RWPE1 (cell line): ENCODE results near the gene KCNH1.

ENCODE experiments used
- CTCF ChIA-PET: fragments of 350-600 bp; sonication (Branson Sonifier 250); formaldehyde crosslinking; extraction: SDS; loops from one replicate; lab custom pipeline; 2021; lab: Yijun Ruan, JAX
- POLR2A ChIA-PET: fragments of 400-600 bp; formaldehyde crosslinking; extraction: SDS; loops from one replicate; lab custom pipeline; 2020; ENCODE audit warnings: antibody characterized with exemption; ENCODE audit not compliant: low non-redundant PET; lab: Yijun Ruan, JAX
- DNase-seq: peaks from one replicate; pipeline ENCODE4 v3.0.0; 2012; ENCODE audit warnings: low spot score
- H3K27ac ChIP-seq: fragments of 450-650 bp; 2 replicates; pipeline ENCODE4 v1.5.1; 2017
- CTCF ChIP-seq: fragments of 450-650 bp; conservative IDR thresholded peaks from 2 replicates; pipeline ENCODE4 v1.5.1; 2017; ENCODE audit warnings: low read depth, mild to moderate bottlenecking

Gene KCNH1

DNA sequence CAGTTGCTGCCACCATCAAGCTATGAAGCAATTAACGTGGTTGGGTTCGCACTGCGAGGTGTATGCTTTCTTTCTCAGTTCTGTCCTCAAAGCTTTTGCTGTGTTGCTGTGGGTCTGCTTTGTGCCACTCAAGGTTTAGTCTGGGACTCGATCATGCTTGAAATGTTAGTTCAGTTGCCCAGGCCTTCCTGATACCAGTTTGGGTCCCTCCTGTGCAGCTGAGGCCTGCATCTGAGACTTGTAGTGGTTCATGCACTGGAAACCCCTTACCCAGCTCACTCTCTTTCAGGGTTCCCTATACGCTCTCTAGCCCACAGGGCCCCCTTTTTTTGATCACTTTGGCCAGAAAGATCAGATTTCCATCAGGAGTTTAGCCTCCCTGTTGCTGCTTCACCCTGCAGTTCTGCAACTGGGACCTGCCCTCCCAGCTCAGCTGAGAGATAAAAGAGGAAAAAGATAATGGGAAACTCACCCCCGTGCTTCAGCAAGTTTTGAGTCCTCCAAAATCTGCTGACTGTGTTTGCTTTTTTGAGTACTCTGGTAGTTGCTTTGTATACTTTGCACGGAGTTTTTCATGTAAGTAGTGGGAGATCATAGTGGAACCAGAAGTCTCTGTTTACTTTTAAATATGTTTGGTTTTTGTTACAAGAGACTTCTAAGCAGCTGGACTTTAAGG, 488.2 kb downstream of the KCNH1 start:
- DNase-seq: no peak
- H3K27ac ChIP-seq: no peak overlapping the region
- ChIA-PET POLR2A (no interaction called here), CTCF (no interaction called here)
- TF ChIP-seq CTCF: no peak

DNA sequence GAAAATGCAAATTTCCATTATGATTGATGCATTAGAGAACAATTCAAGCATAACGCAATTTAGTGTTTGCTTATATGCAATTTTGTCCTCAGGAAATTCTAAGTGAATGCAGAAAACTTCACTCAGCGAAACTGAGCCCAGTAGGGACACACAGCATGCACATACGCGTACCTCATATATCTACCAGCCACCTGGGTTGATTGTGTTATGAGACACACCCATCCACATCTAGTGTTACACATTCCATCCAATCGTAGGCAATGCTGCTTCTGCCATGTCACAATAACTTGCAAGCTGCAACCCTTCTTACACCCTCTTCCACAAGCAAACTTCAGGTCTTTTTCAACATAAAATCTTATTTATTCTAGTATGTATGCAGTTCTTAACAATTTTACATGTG, 492.4 kb downstream of the KCNH1 start:
- POLR2A ChIA-PET: no interaction called here
- H3K27ac ChIP-seq: no peak overlapping the region
- CTCF ChIA-PET: interaction anchor here (0.5 kb wide), 1 partner anchor 11 kb away, joined by 3 read pairs; no protein-coding TSS in a partner anchor
- TF ChIP-seq CTCF: no peak
- DNase-seq: no peak

DNA sequence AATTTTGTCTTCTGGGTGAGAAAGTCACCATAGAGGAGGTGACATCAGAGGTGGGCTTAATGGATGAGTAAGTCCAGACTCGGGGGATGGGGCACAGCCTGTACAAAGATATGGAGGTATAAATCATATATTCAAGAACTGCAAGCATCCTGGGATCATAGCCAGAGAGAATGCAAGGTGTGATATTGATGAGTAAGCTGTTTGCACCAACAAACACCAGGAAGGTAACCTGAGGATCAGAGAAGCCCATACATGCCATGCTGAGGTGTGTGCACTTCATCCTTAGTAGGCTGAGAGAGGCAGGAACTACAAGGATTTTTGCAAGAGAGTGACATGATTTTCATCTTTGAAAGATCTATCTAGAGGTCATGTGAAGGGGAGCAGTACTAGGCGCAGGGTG, 498.8 kb downstream of the KCNH1 start:
- CTCF ChIA-PET: no interaction called here
- POLR2A ChIA-PET: no interaction called here

DNA sequence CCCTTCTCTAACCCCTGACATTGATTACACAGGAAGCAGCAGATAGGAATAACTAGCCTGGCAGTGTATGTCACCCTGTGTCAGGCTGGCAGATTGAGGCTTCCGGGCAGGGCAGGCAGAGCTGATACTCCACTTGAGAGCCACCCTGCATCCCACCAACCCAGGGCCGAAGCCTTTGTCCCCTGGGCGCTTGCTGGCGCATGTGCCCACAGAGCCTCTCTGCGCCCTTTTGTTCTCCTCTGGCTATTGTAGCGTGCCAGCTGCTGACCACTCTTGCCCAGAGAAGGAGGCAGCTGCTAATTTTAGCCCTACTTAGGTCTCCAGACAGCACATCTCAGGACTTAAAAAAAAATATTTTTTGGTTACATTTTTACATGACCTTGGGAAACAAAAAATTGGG, 500.3 kb downstream of the KCNH1 start:
- CTCF ChIA-PET: interaction anchor here (0.5 kb wide), 1 partner anchor 10 kb away, joined by 3 read pairs; no protein-coding TSS in a partner anchor
- no peak for DNase-seq

More for the DNA sequence above, 498.8 kb downstream of the KCNH1 start:
- DNase-seq: no peak
- no peak overlapping the region for H3K27ac ChIP-seq
- no peak for TF ChIP-seq CTCF

DNA sequence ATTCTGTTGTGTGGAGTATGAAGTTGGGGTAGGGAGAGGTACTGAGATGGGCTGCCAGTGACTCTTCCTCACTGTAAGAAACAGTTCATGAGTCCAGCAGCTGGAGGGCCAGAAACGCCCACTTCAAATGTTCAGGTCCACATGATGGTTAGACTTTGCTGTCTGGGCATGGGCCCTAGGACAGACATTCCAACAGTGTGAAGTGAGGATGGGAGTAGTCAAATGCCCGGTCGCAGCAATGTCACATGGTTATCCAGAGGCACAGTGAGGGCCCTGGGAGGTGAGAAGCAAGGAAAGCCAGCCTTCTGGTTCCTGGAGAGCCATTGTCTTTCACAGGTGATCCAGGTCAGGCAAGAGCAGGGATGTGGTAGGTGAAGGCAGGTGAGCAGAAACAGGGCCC, 500.8 kb downstream of the KCNH1 start:
- TF ChIP-seq CTCF: no peak
- ChIA-PET CTCF (no interaction called here), POLR2A (no interaction called here)
- H3K27ac ChIP-seq: no peak overlapping the region
- DNase-seq: no peak

More for the DNA sequence above, 500.3 kb downstream of the KCNH1 start:
- POLR2A ChIA-PET: no interaction called here
- no peak for TF ChIP-seq CTCF
- H3K27ac ChIP-seq: no peak overlapping the region

GRCh38 chr1:210631399-210631798, 502.5 kb downstream of the KCNH1 start:
- H3K27ac ChIP-seq: no peak overlapping the region
- POLR2A ChIA-PET: no interaction called here
- CTCF ChIA-PET: no interaction called here
- TF ChIP-seq CTCF: no peak
- DNase-seq: no peak
